Measurements from ENCODE around the gene PDZD4. TPM values are rescaled to one million over a fixed set of nuclear protein-coding genes. Genes with fewer than 3 reads are reported as not detected.
"Not testable (repeated sequence)": the region's sequence is repeated elsewhere in the genome, so short reads cannot be mapped to it uniquely, and the experiment has no call there.

The PDZD4 gene
- total RNA-seq, 1 donor, result 15.6 TPM

DNA sequence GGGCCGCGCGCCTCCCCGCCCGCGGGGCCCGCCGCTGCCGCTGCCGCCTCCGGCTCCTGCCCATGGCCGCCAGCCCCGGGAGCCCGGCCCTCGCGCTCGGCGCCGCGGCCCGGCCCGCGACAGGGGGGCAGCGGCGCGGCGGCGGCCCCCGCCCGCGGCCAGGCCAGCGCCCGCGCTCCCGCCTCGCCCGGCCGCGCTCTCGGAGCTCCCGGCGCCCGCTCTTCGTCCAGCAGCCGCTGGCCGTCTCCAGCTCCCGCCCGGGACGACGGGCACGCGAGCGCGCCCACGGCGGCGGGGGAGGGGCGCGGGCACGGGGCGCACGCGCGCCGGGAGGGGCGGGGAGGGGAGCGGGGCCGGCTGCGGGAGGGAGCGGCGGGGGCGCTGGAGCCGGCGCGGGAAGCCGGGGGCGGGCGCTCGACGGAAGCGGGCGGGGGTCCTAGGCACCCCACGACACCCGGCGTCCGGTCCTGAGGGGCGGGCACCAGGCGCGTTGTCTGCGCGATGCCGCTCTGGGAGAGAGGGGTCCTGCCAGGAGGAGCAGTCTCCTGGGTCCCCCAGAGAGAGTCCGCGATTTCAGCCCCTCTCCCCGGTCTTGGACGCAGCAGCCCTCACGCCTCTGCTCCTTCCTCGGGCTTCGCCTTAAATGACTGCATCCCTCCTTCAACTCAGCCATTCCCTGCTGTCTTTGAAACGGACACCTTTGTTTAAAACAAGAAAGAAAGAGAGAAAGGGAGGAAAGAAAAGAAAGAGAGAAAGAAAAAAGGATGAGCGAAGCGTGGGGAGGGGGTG lies 490 bp upstream of the PDZD4 start:
- Histone ChIP-seq H3K27me3 (ENCODE audit: insufficient read depth, low read length) (peaks cover 24% of the 10 kb centered on the region), H3K9me3 (ENCODE audit: low read depth, low read length) (no peaks in the 10 kb centered on the region), H3K4me3 (ENCODE audit: low read length) (no peak overlapping the region)

GRCh38 chrX:153829549-153829798 lies 870 bp downstream of the PDZD4 start:
- no peaks in the 10 kb centered on the region for H3K9me3 ChIP-seq (ENCODE audit: low read depth, low read length)
- H3K27me3 ChIP-seq (ENCODE audit: insufficient read depth, low read length), result peaks cover 24% of the 10 kb centered on the region
- H3K4me1 ChIP-seq (ENCODE audit: insufficient read depth, low read length), result no peaks in the 10 kb centered on the region
- H3K4me3 ChIP-seq (ENCODE audit: low read length), result no peak overlapping the region

More for the DNA sequence above, 490 bp upstream of the PDZD4 start:
- no peaks in the 10 kb centered on the region for H3K4me1 ChIP-seq (ENCODE audit: insufficient read depth, low read length)

DNA sequence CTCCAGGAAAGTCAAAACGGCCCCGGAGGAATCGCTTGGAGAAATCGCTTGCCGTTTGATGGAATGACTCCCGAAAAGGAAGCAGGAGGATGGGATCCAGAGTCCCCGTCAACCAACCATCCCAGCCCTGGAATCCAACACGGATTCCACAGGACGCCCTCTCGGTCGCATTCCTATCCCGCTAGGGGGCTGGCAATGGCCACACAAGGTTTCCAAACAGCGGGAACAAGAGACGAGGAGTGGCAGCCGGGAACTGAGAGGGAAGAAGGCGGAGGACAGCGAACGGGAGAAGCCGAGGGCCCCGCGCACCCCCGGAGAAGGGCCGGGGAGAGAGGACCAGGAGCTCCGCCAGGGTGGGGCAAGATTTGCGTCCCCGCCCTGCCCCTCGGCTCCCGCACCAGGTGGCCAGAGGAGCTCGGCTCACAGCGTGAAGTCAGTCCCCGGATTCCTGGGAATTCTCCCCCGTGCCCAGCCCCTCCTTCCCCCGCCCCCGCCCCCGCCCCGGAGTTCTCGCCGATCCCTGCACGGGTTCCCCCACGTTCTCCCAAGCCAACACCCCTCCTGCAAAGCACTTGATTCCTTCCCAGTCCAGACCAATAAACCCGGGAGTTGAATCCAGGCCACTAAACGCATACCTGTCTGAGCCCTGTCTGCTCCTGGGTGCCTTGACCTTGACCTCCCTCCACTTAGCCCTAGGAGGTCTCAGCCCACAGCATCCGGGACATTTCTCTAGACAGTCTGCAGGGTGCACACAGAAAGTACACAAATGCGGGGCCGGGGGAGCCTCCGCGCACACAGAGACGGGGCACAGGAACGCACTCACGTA lies 1.4 kb downstream of the PDZD4 start:
- Histone ChIP-seq H3K4me1 (ENCODE audit: insufficient read depth, low read length) (no peaks in the 10 kb centered on the region), H3K27me3 (ENCODE audit: insufficient read depth, low read length) (peaks cover 24% of the 10 kb centered on the region), H3K9me3 (ENCODE audit: low read depth, low read length) (no peaks in the 10 kb centered on the region), H3K4me3 (ENCODE audit: low read length) (no peak overlapping the region)

DNA sequence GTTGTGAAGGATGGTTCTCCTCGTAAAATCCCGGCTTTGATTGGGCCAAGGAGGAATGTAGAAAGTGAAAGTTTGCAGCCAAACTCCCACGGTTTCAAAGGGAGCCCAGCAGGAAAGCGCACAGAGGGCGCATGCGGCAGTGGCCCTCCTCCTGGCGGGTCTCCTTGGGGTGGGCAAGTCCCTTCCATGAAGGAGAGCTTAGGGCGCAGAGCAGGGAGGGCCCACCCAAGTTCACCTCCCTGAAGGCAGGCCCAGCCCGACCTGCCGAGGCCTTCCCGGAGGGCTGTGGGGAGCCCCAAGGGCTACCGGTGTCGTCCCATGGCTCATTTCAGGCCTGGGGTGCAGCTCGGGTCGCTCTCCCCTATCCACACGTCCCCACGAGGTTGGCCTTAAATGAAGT lies 2.0 kb downstream of the PDZD4 start:
- Histone ChIP-seq H3K4me1 (ENCODE audit: insufficient read depth, low read length) (no peaks in the 10 kb centered on the region), H3K27me3 (ENCODE audit: insufficient read depth, low read length) (peaks cover 24% of the 10 kb centered on the region), H3K9me3 (ENCODE audit: low read depth, low read length) (no peaks in the 10 kb centered on the region), H3K4me3 (ENCODE audit: low read length) (no peak overlapping the region)

- Histone ChIP-seq H3K9me3 (ENCODE audit: low read depth, low read length) (no peaks in the 10 kb centered on the region), H3K27me3 (ENCODE audit: insufficient read depth, low read length) (peaks cover 24% of the 10 kb centered on the region), H3K4me1 (ENCODE audit: insufficient read depth, low read length) (no peaks in the 10 kb centered on the region), H3K4me3 (ENCODE audit: low read length) (no peak overlapping the region)
These were observed 2.4 kb downstream of the PDZD4 start for GRCh38 chrX:153827903-153828302.

GRCh38 chrX:153827016-153827415 lies 3.3 kb downstream of the PDZD4 start:
- no peaks in the 10 kb centered on the region for H3K9me3 ChIP-seq (ENCODE audit: low read depth, low read length)
- no peak overlapping the region for H3K4me3 ChIP-seq (ENCODE audit: low read length)
- H3K27me3 ChIP-seq (ENCODE audit: insufficient read depth, low read length), result peaks cover 24% of the 10 kb centered on the region
- H3K4me1 ChIP-seq (ENCODE audit: insufficient read depth, low read length), result peaks cover 5% of the 10 kb centered on the region

GRCh38 chrX:153825042-153825441 lies 5.3 kb downstream of the PDZD4 start:
- H3K4me3 ChIP-seq (ENCODE audit: low read length), result no peak overlapping the region
- H3K4me1 ChIP-seq (ENCODE audit: insufficient read depth, low read length), result peaks cover 13% of the 10 kb centered on the region
- peaks cover 16% of the 10 kb centered on the region for H3K27me3 ChIP-seq (ENCODE audit: insufficient read depth, low read length)
- no peaks in the 10 kb centered on the region for H3K9me3 ChIP-seq (ENCODE audit: low read depth, low read length)

GRCh38 chrX:153824348-153824747 lies 6.0 kb downstream of the PDZD4 start:
- H3K27me3 ChIP-seq (ENCODE audit: insufficient read depth, low read length), result peaks cover 19% of the 10 kb centered on the region
- no peak overlapping the region for H3K4me3 ChIP-seq (ENCODE audit: low read length)
- H3K4me1 ChIP-seq (ENCODE audit: insufficient read depth, low read length), result peaks cover 16% of the 10 kb centered on the region
- no peaks in the 10 kb centered on the region for H3K9me3 ChIP-seq (ENCODE audit: low read depth, low read length)

DNA sequence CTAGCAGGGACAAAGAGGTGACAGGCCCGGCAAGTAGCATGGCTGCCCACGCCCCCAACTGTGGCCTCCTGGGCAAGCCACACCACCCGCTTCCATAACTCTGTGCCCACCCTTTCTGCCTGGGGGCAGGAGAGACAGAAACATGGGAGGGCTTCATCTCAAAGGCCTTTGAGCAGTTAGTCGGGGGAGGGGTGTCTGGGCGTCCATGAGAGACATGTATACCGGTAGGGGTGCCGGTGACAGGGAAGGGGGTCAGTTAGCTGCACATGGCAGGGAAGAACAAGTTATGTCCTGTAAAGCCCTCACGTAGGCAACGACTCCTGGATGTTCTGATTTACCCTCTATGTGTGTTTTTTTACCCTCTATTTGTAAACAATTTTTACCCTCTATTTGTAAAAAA lies 9.3 kb downstream of the PDZD4 start:
- Histone ChIP-seq H3K4me3 (ENCODE audit: low read length) (no peak overlapping the region), H3K9me3 (ENCODE audit: low read depth, low read length) (no peaks in the 10 kb centered on the region), H3K4me1 (ENCODE audit: insufficient read depth, low read length) (peaks cover 31% of the 10 kb centered on the region), H3K27me3 (ENCODE audit: insufficient read depth, low read length) (peaks cover 2% of the 10 kb centered on the region)

GRCh38 chrX:153820601-153821000 lies 9.7 kb downstream of the PDZD4 start:
- Histone ChIP-seq H3K27me3 (ENCODE audit: insufficient read depth, low read length) (peaks cover 2% of the 10 kb centered on the region), H3K4me3 (ENCODE audit: low read length) (no peak overlapping the region), H3K4me1 (ENCODE audit: insufficient read depth, low read length) (peaks cover 31% of the 10 kb centered on the region), H3K9me3 (ENCODE audit: low read depth, low read length) (no peaks in the 10 kb centered on the region)

GRCh38 chrX:153819384-153820040 lies 10.8 kb downstream of the PDZD4 start:
- peaks cover 2% of the 10 kb centered on the region for H3K27me3 ChIP-seq (ENCODE audit: insufficient read depth, low read length)
- H3K9me3 ChIP-seq (ENCODE audit: low read depth, low read length), result no peaks in the 10 kb centered on the region
- H3K4me1 ChIP-seq (ENCODE audit: insufficient read depth, low read length), result peaks cover 31% of the 10 kb centered on the region
- H3K4me3 ChIP-seq (ENCODE audit: low read length), result no peak overlapping the region

- peaks cover 31% of the 10 kb centered on the region for H3K4me1 ChIP-seq (ENCODE audit: insufficient read depth, low read length)
- H3K4me3 ChIP-seq (ENCODE audit: low read length), result no peak overlapping the region
- H3K9me3 ChIP-seq (ENCODE audit: low read depth, low read length), result no peaks in the 10 kb centered on the region
These were observed 11.6 kb downstream of the PDZD4 start for GRCh38 chrX:153818571-153819383.

DNA sequence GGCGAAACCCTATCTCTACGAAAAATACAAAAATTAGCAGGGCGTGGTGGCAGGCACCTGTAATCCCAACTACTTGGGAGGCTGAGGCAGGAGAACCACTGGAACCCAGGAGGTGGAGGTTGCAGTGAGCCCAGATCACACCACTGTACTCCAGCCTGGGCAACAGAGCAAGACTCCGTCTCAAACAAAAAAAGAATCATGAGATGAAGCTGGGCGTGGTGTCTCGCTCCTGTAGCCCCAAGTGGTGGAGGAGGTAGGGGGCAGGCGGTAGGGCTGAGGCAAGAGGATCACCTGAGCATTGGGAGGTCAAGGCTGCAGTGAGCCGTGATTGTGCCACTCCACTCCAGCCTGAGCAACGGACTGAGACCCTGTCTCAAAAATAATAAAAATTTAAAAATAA lies 12.3 kb downstream of the PDZD4 start:
- peaks cover 31% of the 10 kb centered on the region for H3K4me1 ChIP-seq (ENCODE audit: insufficient read depth, low read length)
- H3K4me3 ChIP-seq (ENCODE audit: low read length); H3K9me3 ChIP-seq (ENCODE audit: low read depth, low read length); H3K27me3 ChIP-seq (ENCODE audit: insufficient read depth, low read length): not testable (repeated sequence)

More at GRCh38 chrX:153818571-153819383, 11.6 kb downstream of the PDZD4 start:
- H3K27me3 ChIP-seq (ENCODE audit: insufficient read depth, low read length), result peaks cover 2% of the 10 kb centered on the region

GRCh38 chrX:153816831-153817690 lies 13.3 kb downstream of the PDZD4 start:
- Histone ChIP-seq H3K4me1 (ENCODE audit: insufficient read depth, low read length) (peaks cover 26% of the 10 kb centered on the region), H3K27me3 (ENCODE audit: insufficient read depth, low read length) (peaks cover 2% of the 10 kb centered on the region), H3K4me3 (ENCODE audit: low read length) (no peak overlapping the region), H3K9me3 (ENCODE audit: low read depth, low read length) (no peaks in the 10 kb centered on the region)
